Dendritic cell treated with granulocyte-macrophage colony-stimulating factor and Interleukin-4, amounts not matched to agents 40 ng/mL and 50 ng/mL, for 4 days (primary cell): ENCODE measurements around the gene STEEP1.
"Not testable (repeated sequence)": the region's sequence is repeated elsewhere in the genome, so short reads cannot be mapped to it uniquely, and the experiment has no call there.

Experiments
- H3K27ac Mint-ChIP-seq: one replicate; pipeline ENCODE4 v1.8.0; 2022; ENCODE audit warnings: mild to moderate bottlenecking, mixed read lengths
- H3K27me3 Mint-ChIP-seq: one replicate; pipeline ENCODE4 v1.8.0; 2022; ENCODE audit warnings: mild to moderate bottlenecking, mixed read lengths
- H3K36me3 Mint-ChIP-seq: one replicate; pipeline ENCODE4 v1.8.0; 2022; ENCODE audit warnings: low read depth, mixed read lengths
- H3K4me1 Mint-ChIP-seq: one replicate; pipeline ENCODE4 v1.8.0; 2022; ENCODE audit warnings: low read depth, mixed read lengths
- H3K4me3 Mint-ChIP-seq: one replicate; pipeline ENCODE4 v1.8.0; 2022; ENCODE audit warnings: mild to moderate bottlenecking, moderate library complexity, mixed read lengths
- H3K9me3 Mint-ChIP-seq: one replicate; pipeline ENCODE4 v1.8.0; 2022; ENCODE audit warnings: mixed read lengths
- intact Hi-C: fragments of 100-400 bp; cut with micrococcal nuclease; formaldehyde crosslinking; loops from one replicate; pipeline ENCODE4 v1.15.0; 2022

The STEEP1 gene

GRCh38 chrX:119512146-119512800, 52.9 kb downstream of the STEEP1 start:
- no peaks in the 10 kb centered on the region for H3K36me3 Mint-ChIP-seq
- H3K4me3 Mint-ChIP-seq: no peak overlapping the region
- H3K27me3 Mint-ChIP-seq: no peaks in the 10 kb centered on the region
- H3K9me3 Mint-ChIP-seq: no peaks in the 10 kb centered on the region
- H3K27ac Mint-ChIP-seq: no peak overlapping the region
- intact Hi-C loops: loop anchor here (5.0 to 10.0 kb wide), 2 partner anchors 120 to 223 kb away; no protein-coding TSS in a partner anchor
- peaks cover 5% of the 10 kb centered on the region for H3K4me1 Mint-ChIP-seq

- no peak overlapping the region for H3K4me3 Mint-ChIP-seq
- intact Hi-C loops: no loop called here
These were observed 58.0 kb downstream of the STEEP1 start for GRCh38 chrX:119507206-119507605.

GRCh38 chrX:119505945-119506344, 59.3 kb downstream of the STEEP1 start:
- no peaks in the 10 kb centered on the region for H3K36me3 Mint-ChIP-seq
- H3K27me3 Mint-ChIP-seq: no peaks in the 10 kb centered on the region
- no peak overlapping the region for H3K27ac Mint-ChIP-seq
- peaks cover 14% of the 10 kb centered on the region for H3K4me1 Mint-ChIP-seq
- H3K9me3 Mint-ChIP-seq: no peaks in the 10 kb centered on the region
- intact Hi-C loops: no loop called here
- no peak overlapping the region for H3K4me3 Mint-ChIP-seq

More at GRCh38 chrX:119507206-119507605, 58.0 kb downstream of the STEEP1 start:
- H3K27ac Mint-ChIP-seq: no peak overlapping the region
- no peaks in the 10 kb centered on the region for H3K27me3 Mint-ChIP-seq
- H3K4me1 Mint-ChIP-seq: peaks cover 7% of the 10 kb centered on the region
- H3K36me3 Mint-ChIP-seq: no peaks in the 10 kb centered on the region
- no peaks in the 10 kb centered on the region for H3K9me3 Mint-ChIP-seq

GRCh38 chrX:119505145-119505544, 60.1 kb downstream of the STEEP1 start:
- H3K4me3 Mint-ChIP-seq, H3K27ac Mint-ChIP-seq, H3K27me3 Mint-ChIP-seq, H3K9me3 Mint-ChIP-seq, intact Hi-C loops, H3K36me3 Mint-ChIP-seq: not testable (repeated sequence)
- H3K4me1 Mint-ChIP-seq: peaks cover 22% of the 10 kb centered on the region

GRCh38 chrX:119503484-119503861, 61.7 kb downstream of the STEEP1 start:
- intact Hi-C loops: no loop called here
- Mint-ChIP-seq H3K9me3 (no peaks in the 10 kb centered on the region), H3K27me3 (no peaks in the 10 kb centered on the region), H3K4me1 (peaks cover 24% of the 10 kb centered on the region), H3K27ac (no peak overlapping the region), H3K4me3 (no peak overlapping the region), H3K36me3 (no peaks in the 10 kb centered on the region)

GRCh38 chrX:119502727-119503483, 62.3 kb downstream of the STEEP1 start:
- intact Hi-C loops: no loop called here
- H3K4me3 Mint-ChIP-seq: no peak overlapping the region

GRCh38 chrX:119501511-119502148, 63.6 kb downstream of the STEEP1 start:
- intact Hi-C loops: no loop called here
- no peaks in the 10 kb centered on the region for H3K27me3 Mint-ChIP-seq
- H3K4me3 Mint-ChIP-seq: no peak overlapping the region
- no peaks in the 10 kb centered on the region for H3K9me3 Mint-ChIP-seq
- no peaks in the 10 kb centered on the region for H3K36me3 Mint-ChIP-seq
- peak overlapping the region; percentile 63 for H3K27ac Mint-ChIP-seq
- peaks cover 34% of the 10 kb centered on the region for H3K4me1 Mint-ChIP-seq

More at GRCh38 chrX:119502727-119503483, 62.3 kb downstream of the STEEP1 start:
- Mint-ChIP-seq H3K4me1 (peaks cover 24% of the 10 kb centered on the region), H3K9me3 (no peaks in the 10 kb centered on the region), H3K27ac (no peak overlapping the region), H3K27me3 (no peaks in the 10 kb centered on the region), H3K36me3 (no peaks in the 10 kb centered on the region)

- H3K4me1 Mint-ChIP-seq: peaks cover 37% of the 10 kb centered on the region
- H3K9me3 Mint-ChIP-seq: no peaks in the 10 kb centered on the region
- intact Hi-C loops: no loop called here
- no peaks in the 10 kb centered on the region for H3K27me3 Mint-ChIP-seq
- peak overlapping the region; percentile 63 for H3K27ac Mint-ChIP-seq
- H3K4me3 Mint-ChIP-seq: no peak overlapping the region
- H3K36me3 Mint-ChIP-seq: no peaks in the 10 kb centered on the region
These were observed 65.0 kb downstream of the STEEP1 start for GRCh38 chrX:119500061-119500800.

GRCh38 chrX:119497185-119497584, 68.0 kb downstream of the STEEP1 start:
- peaks cover 30% of the 10 kb centered on the region for H3K4me1 Mint-ChIP-seq
- intact Hi-C loops: no loop called here
- no peaks in the 10 kb centered on the region for H3K36me3 Mint-ChIP-seq
- no peaks in the 10 kb centered on the region for H3K9me3 Mint-ChIP-seq
- H3K4me3 Mint-ChIP-seq: no peak overlapping the region
- H3K27me3 Mint-ChIP-seq: no peaks in the 10 kb centered on the region
- no peak overlapping the region for H3K27ac Mint-ChIP-seq

GRCh38 chrX:119495734-119496726, 69.2 kb downstream of the STEEP1 start:
- intact Hi-C loops: no loop called here
- Mint-ChIP-seq H3K27me3 (no peaks in the 10 kb centered on the region), H3K36me3 (no peaks in the 10 kb centered on the region), H3K27ac (no peak overlapping the region), H3K9me3 (no peaks in the 10 kb centered on the region), H3K4me3 (no peak overlapping the region), H3K4me1 (peaks cover 23% of the 10 kb centered on the region)

- H3K4me1 Mint-ChIP-seq: peaks cover 13% of the 10 kb centered on the region
- H3K9me3 Mint-ChIP-seq, H3K4me3 Mint-ChIP-seq, H3K36me3 Mint-ChIP-seq, H3K27me3 Mint-ChIP-seq, intact Hi-C loops, H3K27ac Mint-ChIP-seq: not testable (repeated sequence)
These were observed 71.2 kb downstream of the STEEP1 start for GRCh38 chrX:119493851-119494495.

GRCh38 chrX:119492463-119492862, 72.7 kb downstream of the STEEP1 start:
- no peaks in the 10 kb centered on the region for H3K9me3 Mint-ChIP-seq
- no peaks in the 10 kb centered on the region for H3K36me3 Mint-ChIP-seq
- intact Hi-C loops: no loop called here
- H3K27me3 Mint-ChIP-seq: no peaks in the 10 kb centered on the region
- H3K4me1 Mint-ChIP-seq: peaks cover 10% of the 10 kb centered on the region
- no peak overlapping the region for H3K4me3 Mint-ChIP-seq
- no peak overlapping the region for H3K27ac Mint-ChIP-seq
